Mesothelial cell of epicardium (in vitro differentiated cells): ENCODE measurements around the gene BRCA2. TPM values are rescaled to one million over a fixed set of nuclear protein-coding genes. Genes with fewer than 3 reads are reported as not detected.

ENCODE experiments used
- DNase-seq, 2 experiments: peaks; one replicate each; pipeline ENCODE4 v3.0.0; 2021; ENCODE audit warnings: low spot score in 2 of 2; ENCODE audit not compliant: unreplicated experiment in 2 of 2
- H3K27ac Mint-ChIP-seq: 2 replicates; pipeline ENCODE4 v1.8.0; 2021; ENCODE audit warnings: mixed read lengths
- H3K27me3 Mint-ChIP-seq: 2 replicates; pipeline ENCODE4 v1.8.0; 2021; ENCODE audit warnings: low read depth, mixed read lengths
- H3K36me3 Mint-ChIP-seq: 2 replicates; pipeline ENCODE4 v1.8.0; 2021; ENCODE audit warnings: mixed read lengths
- H3K4me1 Mint-ChIP-seq: 2 replicates; pipeline ENCODE4 v1.8.0; 2021; ENCODE audit warnings: mixed read lengths
- H3K4me3 Mint-ChIP-seq: 2 replicates; pipeline ENCODE4 v1.8.0; 2021; ENCODE audit warnings: mild to moderate bottlenecking, moderate library complexity, mixed read lengths
- H3K9me3 Mint-ChIP-seq: 2 replicates; pipeline ENCODE4 v1.8.0; 2021; ENCODE audit warnings: mixed read lengths
- CTCF ChIP-seq: fragments of 200-600 bp; sonication (generic); IDR thresholded peaks from one replicate; pipeline ENCODE4 v1.5.0; 2021; ENCODE audit warnings: antibody characterized with exemption; ENCODE audit not compliant: unreplicated experiment
- total RNA-seq: library from RNA; stranded (reverse); gene quantifications from 3 replicates; pipeline ENCODE4 v1.2.1, GENCODE V29; 2021

The BRCA2 gene
- total RNA-seq, 1 donor from 2014 or later, result 8.1 TPM

- TF ChIP-seq CTCF, result no peak
- H3K27me3 Mint-ChIP-seq, result no peaks in the 10 kb centered on the region
- H3K4me3 Mint-ChIP-seq, result no peak overlapping the region
- H3K36me3 Mint-ChIP-seq, result peaks cover 13% of the 10 kb centered on the region
- no peaks in the 10 kb centered on the region for H3K4me1 Mint-ChIP-seq
- no peaks in the 10 kb centered on the region for H3K9me3 Mint-ChIP-seq
- no peak overlapping the region for H3K27ac Mint-ChIP-seq
- no peak for DNase-seq
These were observed 43.2 kb upstream of the BRCA2 start for GRCh38 chr13:32272021-32272683.

- Mint-ChIP-seq H3K27ac (no peak overlapping the region), H3K27me3 (no peaks in the 10 kb centered on the region), H3K4me3 (no peak overlapping the region), H3K4me1 (peaks cover 2% of the 10 kb centered on the region), H3K9me3 (no peaks in the 10 kb centered on the region), H3K36me3 (peaks cover 14% of the 10 kb centered on the region)
- DNase-seq, result no peak
- TF ChIP-seq CTCF, result no peak
These were observed 37.5 kb upstream of the BRCA2 start for GRCh38 chr13:32277839-32278238.

GRCh38 chr13:32278426-32278825 is 36.9 kb upstream of the BRCA2 start:
- Mint-ChIP-seq H3K4me1 (peaks cover 6% of the 10 kb centered on the region), H3K27me3 (no peaks in the 10 kb centered on the region), H3K27ac (no peak overlapping the region), H3K9me3 (no peaks in the 10 kb centered on the region), H3K36me3 (peaks cover 14% of the 10 kb centered on the region), H3K4me3 (no peak overlapping the region)
- DNase-seq, result no peak
- no peak for TF ChIP-seq CTCF

GRCh38 chr13:32281096-32281495 is 34.2 kb upstream of the BRCA2 start:
- H3K4me3 Mint-ChIP-seq, result no peak overlapping the region
- H3K9me3 Mint-ChIP-seq, result no peaks in the 10 kb centered on the region

GRCh38 chr13:32282096-32282711 is 33.1 kb upstream of the BRCA2 start:
- no peak for DNase-seq
- TF ChIP-seq CTCF, result no peak
- Mint-ChIP-seq H3K4me1 (peaks cover 32% of the 10 kb centered on the region), H3K36me3 (peaks cover 9% of the 10 kb centered on the region), H3K27me3 (no peaks in the 10 kb centered on the region), H3K27ac (no peak overlapping the region), H3K9me3 (no peaks in the 10 kb centered on the region), H3K4me3 (no peak overlapping the region)

More at GRCh38 chr13:32281096-32281495, 34.2 kb upstream of the BRCA2 start:
- peaks cover 32% of the 10 kb centered on the region for H3K4me1 Mint-ChIP-seq
- no peak for TF ChIP-seq CTCF
- no peak for DNase-seq
- no peak overlapping the region for H3K27ac Mint-ChIP-seq
- peaks cover 10% of the 10 kb centered on the region for H3K36me3 Mint-ChIP-seq
- H3K27me3 Mint-ChIP-seq, result no peaks in the 10 kb centered on the region
